HepG2 (cell line): Measurements from ENCODE around the gene TK1. TPM values are rescaled to one million over a fixed set of nuclear protein-coding genes. Genes with fewer than 3 reads are reported as not detected.
A peak's percentile ranks its signal among the peaks of the same experiment; 100 is the strongest.

Experiments used
- CAMTA2 ChIP-seq: sonication (generic); formaldehyde crosslinking; IDR thresholded peaks from 2 replicates; pipeline ENCODE4 v1.4.0; 2020; ENCODE audit warnings: mild to moderate bottlenecking, missing genetic modification reagents, borderline replicate concordance
- CENPX ChIP-seq: sonication (generic); formaldehyde crosslinking; IDR thresholded peaks from 2 replicates; pipeline ENCODE4 v1.9.0; 2021; ENCODE audit warnings: mild to moderate bottlenecking, missing genetic modification reagents, moderate library complexity
- KAT2B ChIP-seq: fragments of 150-350 bp; IDR thresholded peaks from 2 replicates; pipeline ENCODE4 v1.6.1; 2014; ENCODE audit warnings: low read depth, low read length, borderline replicate concordance
- PRPF4 ChIP-seq: fragments of 200-400 bp; formaldehyde crosslinking; IDR thresholded peaks from 2 replicates; pipeline ENCODE4 v1.6.1; 2016; ENCODE audit warnings: low read length, low read depth; ENCODE audit not compliant: poor library complexity, severe bottlenecking
- ZBTB7B ChIP-seq: sonication (generic); formaldehyde crosslinking; IDR thresholded peaks from 2 replicates; pipeline ENCODE4 v1.4.0; 2020; ENCODE audit warnings: missing genetic modification reagents
- ZNF230 ChIP-seq: sonication (generic); formaldehyde crosslinking; IDR thresholded peaks from 2 replicates; pipeline ENCODE4 v1.4.0; 2020; ENCODE audit warnings: mild to moderate bottlenecking, missing genetic modification reagents
- ZNF468 ChIP-seq: sonication (generic); formaldehyde crosslinking; IDR thresholded peaks from 2 replicates; pipeline ENCODE4 v1.8.0; 2022; ENCODE audit warnings: mild to moderate bottlenecking, moderate library complexity, missing genetic modification reagents
- ZSCAN30 ChIP-seq: sonication (generic); formaldehyde crosslinking; IDR thresholded peaks from 2 replicates; pipeline ENCODE4 v1.5.0; 2020; ENCODE audit warnings: mild to moderate bottlenecking, missing genetic modification reagents
- polyA plus RNA-seq, 8 experiments: library from polyadenylated mRNA; depleted of rRNA in 3 of 8; stranded (reverse) in 7 of 8; unstranded in 1 of 8; fragments of >200 nt; fragmentation: Illumina TruSeq in 4 of 8; extraction: Trizol in 4 of 8; gene quantifications; 2 replicates each; pipeline versions ENCODE4 v1.2.1 to v1.2.3, GENCODE V29; 2011 to 2016; ENCODE audit warnings: low read depth in 4 of 8, missing spikeins in 1 of 8, mixed read lengths in 1 of 8; ENCODE audit not compliant: insufficient read depth in 1 of 8
- total RNA-seq, 5 experiments: library from RNA; depleted of rRNA; stranded (reverse); fragments of >200 nt; fragmentation: Illumina TruSeq; extraction: Trizol; gene quantifications; 2 replicates each; pipeline ENCODE4 v1.2.3, GENCODE V29; 2016; ENCODE audit warnings: low read depth in 1 of 5
- TF ChIP-seq, protein P1 (sequence below): sonication (generic); formaldehyde crosslinking; IDR thresholded peaks from 2 replicates; pipeline ENCODE4 v1.5.0; 2020; ENCODE audit warnings: mild to moderate bottlenecking, missing genetic modification reagents, borderline replicate concordance
- TF ChIP-seq, protein P2 (sequence below): sonication (generic); formaldehyde crosslinking; IDR thresholded peaks from 2 replicates; pipeline ENCODE4 v1.8.0; 2022; ENCODE audit warnings: mild to moderate bottlenecking, missing genetic modification reagents, moderate library complexity
- TF ChIP-seq, protein P3 (sequence below): sonication (generic); formaldehyde crosslinking; IDR thresholded peaks from 2 replicates; pipeline ENCODE4 v1.5.0; 2020; ENCODE audit warnings: missing genetic modification reagents
- TF ChIP-seq, protein P4 (sequence below): sonication (generic); formaldehyde crosslinking; conservative IDR thresholded peaks from 2 replicates; pipeline ENCODE4 v1.5.0; 2020; ENCODE audit warnings: missing genetic modification reagents
- TF ChIP-seq, protein P5 (sequence below): sonication (generic); formaldehyde crosslinking; conservative IDR thresholded peaks from 2 replicates; pipeline ENCODE4 v1.4.0; 2020; ENCODE audit warnings: missing genetic modification reagents
- TF ChIP-seq, protein P6 (sequence below): sonication (generic); formaldehyde crosslinking; IDR thresholded peaks from 2 replicates; pipeline ENCODE4 v1.4.0; 2020; ENCODE audit warnings: low read depth, mild to moderate bottlenecking, missing genetic modification reagents

TK1 gene
- total and polyA plus RNA-seq, 2 of the 13 experiments (the other 11 are each of a cell fraction or from before 2014, with no cell fraction given) = 45.0 to 96.0 TPM

DNA sequence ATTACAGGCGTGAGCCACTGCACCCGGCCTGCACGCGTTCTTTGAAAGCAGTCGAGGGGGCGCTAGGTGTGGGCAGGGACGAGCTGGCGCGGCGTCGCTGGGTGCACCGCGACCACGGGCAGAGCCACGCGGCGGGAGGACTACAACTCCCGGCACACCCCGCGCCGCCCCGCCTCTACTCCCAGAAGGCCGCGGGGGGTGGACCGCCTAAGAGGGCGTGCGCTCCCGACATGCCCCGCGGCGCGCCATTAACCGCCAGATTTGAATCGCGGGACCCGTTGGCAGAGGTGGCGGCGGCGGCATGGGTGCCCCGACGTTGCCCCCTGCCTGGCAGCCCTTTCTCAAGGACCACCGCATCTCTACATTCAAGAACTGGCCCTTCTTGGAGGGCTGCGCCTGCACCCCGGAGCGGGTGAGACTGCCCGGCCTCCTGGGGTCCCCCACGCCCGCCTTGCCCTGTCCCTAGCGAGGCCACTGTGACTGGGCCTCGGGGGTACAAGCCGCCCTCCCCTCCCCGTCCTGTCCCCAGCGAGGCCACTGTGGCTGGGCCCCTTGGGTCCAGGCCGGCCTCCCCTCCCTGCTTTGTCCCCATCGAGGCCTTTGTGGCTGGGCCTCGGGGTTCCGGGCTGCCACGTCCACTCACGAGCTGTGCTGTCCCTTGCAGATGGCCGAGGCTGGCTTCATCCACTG lies 27.3 kb upstream of the TK1 start, which contains the start of gene BIRC5 (continued):
- TF ChIP-seq, protein P1, sequence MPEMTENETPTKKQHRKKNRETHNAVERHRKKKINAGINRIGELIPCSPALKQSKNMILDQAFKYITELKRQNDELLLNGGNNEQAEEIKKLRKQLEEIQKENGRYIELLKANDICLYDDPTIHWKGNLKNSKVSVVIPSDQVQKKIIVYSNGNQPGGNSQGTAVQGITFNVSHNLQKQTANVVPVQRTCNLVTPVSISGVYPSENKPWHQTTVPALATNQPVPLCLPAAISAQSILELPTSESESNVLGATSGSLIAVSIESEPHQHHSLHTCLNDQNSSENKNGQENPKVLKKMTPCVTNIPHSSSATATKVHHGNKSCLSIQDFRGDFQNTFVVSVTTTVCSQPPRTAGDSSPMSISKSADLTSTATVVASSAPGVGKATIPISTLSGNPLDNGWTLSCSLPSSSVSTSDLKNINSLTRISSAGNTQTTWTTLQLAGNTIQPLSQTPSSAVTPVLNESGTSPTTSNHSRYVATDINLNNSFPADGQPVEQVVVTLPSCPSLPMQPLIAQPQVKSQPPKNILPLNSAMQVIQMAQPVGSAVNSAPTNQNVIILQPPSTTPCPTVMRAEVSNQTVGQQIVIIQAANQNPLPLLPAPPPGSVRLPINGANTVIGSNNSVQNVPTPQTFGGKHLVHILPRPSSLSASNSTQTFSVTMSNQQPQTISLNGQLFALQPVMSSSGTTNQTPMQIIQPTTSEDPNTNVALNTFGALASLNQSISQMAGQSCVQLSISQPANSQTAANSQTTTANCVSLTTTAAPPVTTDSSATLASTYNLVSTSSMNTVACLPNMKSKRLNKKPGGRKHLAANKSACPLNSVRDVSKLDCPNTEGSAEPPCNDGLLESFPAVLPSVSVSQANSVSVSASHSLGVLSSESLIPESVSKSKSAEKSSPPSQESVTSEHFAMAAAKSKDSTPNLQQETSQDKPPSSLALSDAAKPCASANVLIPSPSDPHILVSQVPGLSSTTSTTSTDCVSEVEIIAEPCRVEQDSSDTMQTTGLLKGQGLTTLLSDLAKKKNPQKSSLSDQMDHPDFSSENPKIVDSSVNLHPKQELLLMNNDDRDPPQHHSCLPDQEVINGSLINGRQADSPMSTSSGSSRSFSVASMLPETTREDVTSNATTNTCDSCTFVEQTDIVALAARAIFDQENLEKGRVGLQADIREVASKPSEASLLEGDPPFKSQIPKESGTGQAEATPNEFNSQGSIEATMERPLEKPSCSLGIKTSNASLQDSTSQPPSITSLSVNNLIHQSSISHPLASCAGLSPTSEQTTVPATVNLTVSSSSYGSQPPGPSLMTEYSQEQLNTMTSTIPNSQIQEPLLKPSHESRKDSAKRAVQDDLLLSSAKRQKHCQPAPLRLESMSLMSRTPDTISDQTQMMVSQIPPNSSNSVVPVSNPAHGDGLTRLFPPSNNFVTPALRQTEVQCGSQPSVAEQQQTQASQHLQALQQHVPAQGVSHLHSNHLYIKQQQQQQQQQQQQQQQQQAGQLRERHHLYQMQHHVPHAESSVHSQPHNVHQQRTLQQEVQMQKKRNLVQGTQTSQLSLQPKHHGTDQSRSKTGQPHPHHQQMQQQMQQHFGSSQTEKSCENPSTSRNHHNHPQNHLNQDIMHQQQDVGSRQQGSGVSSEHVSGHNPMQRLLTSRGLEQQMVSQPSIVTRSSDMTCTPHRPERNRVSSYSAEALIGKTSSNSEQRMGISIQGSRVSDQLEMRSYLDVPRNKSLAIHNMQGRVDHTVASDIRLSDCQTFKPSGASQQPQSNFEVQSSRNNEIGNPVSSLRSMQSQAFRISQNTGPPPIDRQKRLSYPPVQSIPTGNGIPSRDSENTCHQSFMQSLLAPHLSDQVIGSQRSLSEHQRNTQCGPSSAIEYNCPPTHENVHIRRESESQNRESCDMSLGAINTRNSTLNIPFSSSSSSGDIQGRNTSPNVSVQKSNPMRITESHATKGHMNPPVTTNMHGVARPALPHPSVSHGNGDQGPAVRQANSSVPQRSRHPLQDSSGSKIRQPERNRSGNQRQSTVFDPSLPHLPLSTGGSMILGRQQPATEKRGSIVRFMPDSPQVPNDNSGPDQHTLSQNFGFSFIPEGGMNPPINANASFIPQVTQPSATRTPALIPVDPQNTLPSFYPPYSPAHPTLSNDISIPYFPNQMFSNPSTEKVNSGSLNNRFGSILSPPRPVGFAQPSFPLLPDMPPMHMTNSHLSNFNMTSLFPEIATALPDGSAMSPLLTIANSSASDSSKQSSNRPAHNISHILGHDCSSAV (CRISPR knock-in tag) = no peak
- TF ChIP-seq ZNF468 (CRISPR knock-in tag) (peak; percentile 96), CAMTA2 (CRISPR knock-in tag) (no peak), ZNF230 (CRISPR knock-in tag) (peak; percentile 92), KAT2B (no peak), ZSCAN30 (CRISPR knock-in tag) (peak; percentile 70; the same call in 1 of the 2 replicates), PRPF4 (no peak), CENPX (CRISPR knock-in tag) (no peak), ZBTB7B (CRISPR knock-in tag) (peak; percentile 57; the same call in 1 of the 2 replicates)
- TF ChIP-seq, protein P2, sequence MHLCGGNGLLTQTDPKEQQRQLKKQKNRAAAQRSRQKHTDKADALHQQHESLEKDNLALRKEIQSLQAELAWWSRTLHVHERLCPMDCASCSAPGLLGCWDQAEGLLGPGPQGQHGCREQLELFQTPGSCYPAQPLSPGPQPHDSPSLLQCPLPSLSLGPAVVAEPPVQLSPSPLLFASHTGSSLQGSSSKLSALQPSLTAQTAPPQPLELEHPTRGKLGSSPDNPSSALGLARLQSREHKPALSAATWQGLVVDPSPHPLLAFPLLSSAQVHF = peak; percentile 94
- TF ChIP-seq, protein P3, sequence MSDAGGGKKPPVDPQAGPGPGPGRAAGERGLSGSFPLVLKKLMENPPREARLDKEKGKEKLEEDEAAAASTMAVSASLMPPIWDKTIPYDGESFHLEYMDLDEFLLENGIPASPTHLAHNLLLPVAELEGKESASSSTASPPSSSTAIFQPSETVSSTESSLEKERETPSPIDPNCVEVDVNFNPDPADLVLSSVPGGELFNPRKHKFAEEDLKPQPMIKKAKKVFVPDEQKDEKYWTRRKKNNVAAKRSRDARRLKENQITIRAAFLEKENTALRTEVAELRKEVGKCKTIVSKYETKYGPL (CRISPR knock-in tag) = no peak
- TF ChIP-seq, protein P4, sequence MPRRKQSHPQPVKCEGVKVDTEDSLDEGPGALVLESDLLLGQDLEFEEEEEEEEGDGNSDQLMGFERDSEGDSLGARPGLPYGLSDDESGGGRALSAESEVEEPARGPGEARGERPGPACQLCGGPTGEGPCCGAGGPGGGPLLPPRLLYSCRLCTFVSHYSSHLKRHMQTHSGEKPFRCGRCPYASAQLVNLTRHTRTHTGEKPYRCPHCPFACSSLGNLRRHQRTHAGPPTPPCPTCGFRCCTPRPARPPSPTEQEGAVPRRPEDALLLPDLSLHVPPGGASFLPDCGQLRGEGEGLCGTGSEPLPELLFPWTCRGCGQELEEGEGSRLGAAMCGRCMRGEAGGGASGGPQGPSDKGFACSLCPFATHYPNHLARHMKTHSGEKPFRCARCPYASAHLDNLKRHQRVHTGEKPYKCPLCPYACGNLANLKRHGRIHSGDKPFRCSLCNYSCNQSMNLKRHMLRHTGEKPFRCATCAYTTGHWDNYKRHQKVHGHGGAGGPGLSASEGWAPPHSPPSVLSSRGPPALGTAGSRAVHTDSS (CRISPR knock-in tag) = peak; percentile 99; the same call in 1 of the 2 replicates
- TF ChIP-seq, protein P5, sequence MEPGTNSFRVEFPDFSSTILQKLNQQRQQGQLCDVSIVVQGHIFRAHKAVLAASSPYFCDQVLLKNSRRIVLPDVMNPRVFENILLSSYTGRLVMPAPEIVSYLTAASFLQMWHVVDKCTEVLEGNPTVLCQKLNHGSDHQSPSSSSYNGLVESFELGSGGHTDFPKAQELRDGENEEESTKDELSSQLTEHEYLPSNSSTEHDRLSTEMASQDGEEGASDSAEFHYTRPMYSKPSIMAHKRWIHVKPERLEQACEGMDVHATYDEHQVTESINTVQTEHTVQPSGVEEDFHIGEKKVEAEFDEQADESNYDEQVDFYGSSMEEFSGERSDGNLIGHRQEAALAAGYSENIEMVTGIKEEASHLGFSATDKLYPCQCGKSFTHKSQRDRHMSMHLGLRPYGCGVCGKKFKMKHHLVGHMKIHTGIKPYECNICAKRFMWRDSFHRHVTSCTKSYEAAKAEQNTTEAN (CRISPR knock-in tag) = no peak
- TF ChIP-seq, protein P6, sequence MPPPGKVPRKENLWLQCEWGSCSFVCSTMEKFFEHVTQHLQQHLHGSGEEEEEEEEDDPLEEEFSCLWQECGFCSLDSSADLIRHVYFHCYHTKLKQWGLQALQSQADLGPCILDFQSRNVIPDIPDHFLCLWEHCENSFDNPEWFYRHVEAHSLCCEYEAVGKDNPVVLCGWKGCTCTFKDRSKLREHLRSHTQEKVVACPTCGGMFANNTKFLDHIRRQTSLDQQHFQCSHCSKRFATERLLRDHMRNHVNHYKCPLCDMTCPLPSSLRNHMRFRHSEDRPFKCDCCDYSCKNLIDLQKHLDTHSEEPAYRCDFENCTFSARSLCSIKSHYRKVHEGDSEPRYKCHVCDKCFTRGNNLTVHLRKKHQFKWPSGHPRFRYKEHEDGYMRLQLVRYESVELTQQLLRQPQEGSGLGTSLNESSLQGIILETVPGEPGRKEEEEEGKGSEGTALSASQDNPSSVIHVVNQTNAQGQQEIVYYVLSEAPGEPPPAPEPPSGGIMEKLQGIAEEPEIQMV (CRISPR knock-in tag) = peak; percentile 91
